H9 (cell line): ENCODE measurements around the gene ANKS1B. TPM values are rescaled to one million over a fixed set of nuclear protein-coding genes. Genes with fewer than 3 reads are reported as not detected.

Experiments used
- DNase-seq: peaks from one replicate; pipeline ENCODE4 v3.0.0-alpha.2; 2017
- H2AFZ ChIP-seq: one replicate; pipeline ENCODE4 v1.6.1; 2013; ENCODE audit warnings: mild to moderate bottlenecking, low read length, control low read depth, moderate library complexity
- H2AK5ac ChIP-seq: 2 replicates; pipeline ENCODE4 v1.6.1; 2013; ENCODE audit warnings: low read length, control low read depth, mixed read lengths; ENCODE audit not compliant: insufficient read length
- H2BK120ac ChIP-seq: one replicate; pipeline ENCODE4 v1.6.1; 2013; ENCODE audit warnings: low read depth, mild to moderate bottlenecking, low read length, control low read depth, inconsistent platforms; ENCODE audit not compliant: poor library complexity, severe bottlenecking
- H2BK12ac ChIP-seq: 2 replicates; pipeline ENCODE4 v1.6.1; 2013; ENCODE audit warnings: low read length, control low read depth, mixed read lengths, low read depth; ENCODE audit not compliant: insufficient read length
- H2BK15ac ChIP-seq: 2 replicates; pipeline ENCODE4 v1.6.1; 2013; ENCODE audit warnings: low read depth, low read length, control low read depth
- H2BK20ac ChIP-seq: one replicate; pipeline ENCODE4 v1.6.1; 2013; ENCODE audit warnings: low read depth, mild to moderate bottlenecking, low read length, control low read depth, inconsistent platforms; ENCODE audit not compliant: poor library complexity, severe bottlenecking
- H2BK5ac ChIP-seq: 2 replicates; pipeline ENCODE4 v1.6.1; 2013; ENCODE audit warnings: low read length, control low read depth, mixed read lengths; ENCODE audit not compliant: insufficient read length
- H3K14ac ChIP-seq: 2 replicates; pipeline ENCODE4 v1.6.1; 2013; ENCODE audit warnings: low read length, control low read depth; ENCODE audit not compliant: insufficient read depth
- H3K18ac ChIP-seq: 2 replicates; pipeline ENCODE4 v1.6.1; 2013; ENCODE audit warnings: low read depth, mild to moderate bottlenecking, mixed read lengths, low read length, control low read depth; ENCODE audit not compliant: insufficient read length
- H3K23ac ChIP-seq: 2 replicates; pipeline ENCODE4 v1.6.1; 2013; ENCODE audit warnings: low read length, control low read depth, mixed read lengths, low read depth; ENCODE audit not compliant: insufficient read length
- H3K23me2 ChIP-seq: 2 replicates; pipeline ENCODE4 v1.6.1; 2013; ENCODE audit warnings: low read depth, mild to moderate bottlenecking, mixed read lengths, low read length, control low read depth; ENCODE audit not compliant: insufficient read length, poor library complexity, severe bottlenecking
- H3K27ac ChIP-seq: 2 replicates; pipeline ENCODE4 v1.5.1; 2013; ENCODE audit warnings: low read length, control low read depth, mixed read lengths, low read depth; ENCODE audit not compliant: insufficient read length
- H3K27me3 ChIP-seq: 2 replicates; pipeline ENCODE4 v1.6.1; 2013; ENCODE audit warnings: low read length, control low read depth, inconsistent platforms; ENCODE audit not compliant: insufficient read depth
- H3K4ac ChIP-seq: 2 replicates; pipeline ENCODE4 v1.6.1; 2013; ENCODE audit warnings: low read depth, mild to moderate bottlenecking, control low read depth, inconsistent platforms, low read length, moderate library complexity
- H3K4me1 ChIP-seq: 2 replicates; pipeline ENCODE4 v1.6.1; 2013; ENCODE audit warnings: low read length, control low read depth, inconsistent platforms; ENCODE audit not compliant: insufficient read depth
- H3K4me2 ChIP-seq: 2 replicates; pipeline ENCODE4 v1.6.1; 2013; ENCODE audit warnings: low read length, control low read depth, mixed read lengths; ENCODE audit not compliant: insufficient read length, insufficient read depth
- H3K56ac ChIP-seq: 2 replicates; pipeline ENCODE4 v1.6.1; 2013; ENCODE audit warnings: low read depth, mild to moderate bottlenecking, mixed read lengths, low read length, control low read depth; ENCODE audit not compliant: insufficient read length
- H3K79me1 ChIP-seq: 2 replicates; pipeline ENCODE4 v1.6.1; 2013; ENCODE audit warnings: low read depth, mild to moderate bottlenecking, moderate library complexity, low read length, control low read depth, inconsistent platforms; ENCODE audit not compliant: insufficient read depth, poor library complexity, severe bottlenecking
- H3K79me2 ChIP-seq: 2 replicates; pipeline ENCODE4 v1.6.1; 2013; ENCODE audit warnings: low read length, control low read depth, inconsistent platforms; ENCODE audit not compliant: insufficient read depth
- H3K9ac ChIP-seq: 2 replicates; pipeline ENCODE4 v1.6.1; 2013; ENCODE audit warnings: low read length, control low read depth, mixed read lengths; ENCODE audit not compliant: insufficient read length; ENCODE audit errors: extremely low read depth
- H3K9me3 ChIP-seq: one replicate; pipeline ENCODE4 v1.6.1; 2013; ENCODE audit warnings: low read depth, low read length, inconsistent platforms; ENCODE audit not compliant: control insufficient read depth
- H3T11ph ChIP-seq: one replicate; pipeline ENCODE4 v1.6.1; 2013; ENCODE audit warnings: mild to moderate bottlenecking, low read length, control low read depth, inconsistent platforms
- H4K20me1 ChIP-seq: one replicate; pipeline ENCODE4 v1.6.1; 2013; ENCODE audit not compliant: control insufficient read depth, insufficient read length, insufficient read depth
- H4K5ac ChIP-seq: 2 replicates; pipeline ENCODE4 v1.6.1; 2013; ENCODE audit warnings: low read depth, mild to moderate bottlenecking, mixed read lengths, low read length, control low read depth; ENCODE audit not compliant: insufficient read length
- H4K8ac ChIP-seq: replicated peaks from 2 replicates; pipeline ENCODE4 v1.6.1; 2013; ENCODE audit warnings: low read length, control low read depth, mixed read lengths, low read depth; ENCODE audit not compliant: insufficient read length
- H4K91ac ChIP-seq: 2 replicates; pipeline ENCODE4 v1.6.1; 2013; ENCODE audit warnings: low read depth, mild to moderate bottlenecking, moderate library complexity, mixed read lengths, low read length, control low read depth; ENCODE audit not compliant: insufficient read length
- H3K27ac Mint-ChIP-seq, 3 experiments: 2 replicates in 2 of 3; 3 replicates in 1 of 3; pipeline ENCODE4 v1.8.0; 2020 to 2021; ENCODE audit warnings: mixed read lengths in 3 of 3, mild to moderate bottlenecking in 1 of 3, moderate library complexity in 1 of 3
- H3K27me3 Mint-ChIP-seq: 2 replicates; pipeline ENCODE4 v1.8.0; 2021; ENCODE audit warnings: low read depth, mild to moderate bottlenecking, moderate library complexity, mixed read lengths
- H3K36me3 Mint-ChIP-seq, 3 experiments: 2 replicates in 2 of 3; 3 replicates in 1 of 3; pipeline ENCODE4 v1.8.0; 2020 to 2021; ENCODE audit warnings: low read depth in 3 of 3, mixed read lengths in 3 of 3; ENCODE audit not compliant: insufficient read depth in 1 of 3
- H3K4me1 Mint-ChIP-seq, 2 experiments: 2 replicates each; pipeline ENCODE4 v1.8.0; 2020; ENCODE audit warnings: mixed read lengths in 2 of 2
- H3K4me3 Mint-ChIP-seq, 2 experiments: 2 replicates in 1 of 2; 3 replicates in 1 of 2; pipeline ENCODE4 v1.8.0; 2020 to 2021; ENCODE audit warnings: mild to moderate bottlenecking in 2 of 2, mixed read lengths in 2 of 2, moderate library complexity in 1 of 2
- H3K9me3 Mint-ChIP-seq, 2 experiments: 2 replicates in 1 of 2; 3 replicates in 1 of 2; pipeline ENCODE4 v1.8.0; 2020; ENCODE audit warnings: mild to moderate bottlenecking in 2 of 2, mixed read lengths in 2 of 2, moderate library complexity in 1 of 2
- WGBS: extraction: QIAGEN DNeasy Blood & Tissue Kit; methylation state at CpG from one replicate; pipeline ENCODE4 v1.1.7; 2013; ENCODE audit warnings: missing lambda C conversion rate, low lambda C conversion rate, mixed read lengths; ENCODE audit not compliant: insufficient read length; ENCODE audit errors: extremely low coverage; 5-methylcytosine and 5-hydroxymethylcytosine counted together
- total RNA-seq: library from RNA; stranded (reverse); gene quantifications from 2 replicates; pipeline ENCODE4 v1.2.1, GENCODE V29; 2021
- TF ChIP-seq, protein P1 (sequence below): fragments of 200-600 bp; sonication (generic); conservative IDR thresholded peaks from 3 replicates; pipeline ENCODE4 v1.8.0; 2021; ENCODE audit warnings: antibody characterized with exemption, mild to moderate bottlenecking

Gene ANKS1B
- total RNA-seq, 1 experiment from 2014 or later = 4.1 TPM

DNA sequence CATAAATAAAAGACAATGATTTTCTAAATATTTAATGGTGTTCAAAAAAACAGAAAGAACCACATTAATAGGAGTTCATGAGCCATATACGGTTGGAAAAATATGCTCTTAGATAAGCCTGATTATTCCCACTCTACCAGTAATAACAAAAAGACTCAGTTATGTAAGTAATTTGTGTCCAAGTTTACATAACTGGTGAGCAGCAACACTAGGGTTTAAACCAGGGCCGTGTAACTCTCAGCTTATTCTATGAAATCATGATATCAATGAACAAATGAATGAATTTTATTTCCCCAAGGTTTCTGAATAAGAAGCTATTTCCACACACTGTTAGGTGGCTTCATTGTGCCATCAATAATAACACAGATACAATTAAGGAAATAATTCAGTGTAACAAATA lies 238.8 kb downstream of the ANKS1B start:
- no peaks in the 10 kb centered on the region for H3K9me3 Mint-ChIP-seq
- Histone ChIP-seq H3K27ac (no peak overlapping the region), H3K4me2 (no peak overlapping the region), H4K20me1 (no peaks in the 10 kb centered on the region), H2AK5ac (no peak overlapping the region), H4K91ac (no peak overlapping the region), H2BK12ac (no peak overlapping the region), H3K23ac (no peak overlapping the region), H2BK15ac (no peak overlapping the region), H2BK20ac (no peak overlapping the region), H3K18ac (no peak overlapping the region), H3K27me3 (no peaks in the 10 kb centered on the region), H3K56ac (no peak overlapping the region), H2AFZ (no peak overlapping the region), H3T11ph (no peak overlapping the region), H3K4me1 (no peaks in the 10 kb centered on the region), H3K79me2 (no peaks in the 10 kb centered on the region), H3K79me1 (no peaks in the 10 kb centered on the region), H2BK5ac (no peak overlapping the region), H3K14ac (no peak overlapping the region), H3K4ac (no peak overlapping the region), H3K23me2 (no peaks in the 10 kb centered on the region), H3K9me3 (no peaks in the 10 kb centered on the region), H2BK120ac (no peak overlapping the region), H3K9ac (no peak overlapping the region), H4K8ac (no peak overlapping the region), H4K5ac (no peak overlapping the region)
- H3K36me3 Mint-ChIP-seq = no peaks in the 10 kb centered on the region
- TF ChIP-seq, protein P1, sequence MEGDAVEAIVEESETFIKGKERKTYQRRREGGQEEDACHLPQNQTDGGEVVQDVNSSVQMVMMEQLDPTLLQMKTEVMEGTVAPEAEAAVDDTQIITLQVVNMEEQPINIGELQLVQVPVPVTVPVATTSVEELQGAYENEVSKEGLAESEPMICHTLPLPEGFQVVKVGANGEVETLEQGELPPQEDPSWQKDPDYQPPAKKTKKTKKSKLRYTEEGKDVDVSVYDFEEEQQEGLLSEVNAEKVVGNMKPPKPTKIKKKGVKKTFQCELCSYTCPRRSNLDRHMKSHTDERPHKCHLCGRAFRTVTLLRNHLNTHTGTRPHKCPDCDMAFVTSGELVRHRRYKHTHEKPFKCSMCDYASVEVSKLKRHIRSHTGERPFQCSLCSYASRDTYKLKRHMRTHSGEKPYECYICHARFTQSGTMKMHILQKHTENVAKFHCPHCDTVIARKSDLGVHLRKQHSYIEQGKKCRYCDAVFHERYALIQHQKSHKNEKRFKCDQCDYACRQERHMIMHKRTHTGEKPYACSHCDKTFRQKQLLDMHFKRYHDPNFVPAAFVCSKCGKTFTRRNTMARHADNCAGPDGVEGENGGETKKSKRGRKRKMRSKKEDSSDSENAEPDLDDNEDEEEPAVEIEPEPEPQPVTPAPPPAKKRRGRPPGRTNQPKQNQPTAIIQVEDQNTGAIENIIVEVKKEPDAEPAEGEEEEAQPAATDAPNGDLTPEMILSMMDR = no peak
- no peaks in the 10 kb centered on the region for H3K27me3 Mint-ChIP-seq
- DNase-seq = no peak
- no CpG with 5 or more reads among the region's 2 CpGs for WGBS
- no peaks in the 10 kb centered on the region for H3K4me1 Mint-ChIP-seq
- H3K27ac Mint-ChIP-seq = no peak overlapping the region
- no peak overlapping the region for H3K4me3 Mint-ChIP-seq
